HEK293 (cell line): Measurements from ENCODE around the gene DNAAF9.

ENCODE experiments used
- FEZF1 ChIP-seq: fragments of 450-650 bp; formaldehyde crosslinking; IDR thresholded peaks from 2 replicates; pipeline ENCODE4 v1.5.1; 2016; ENCODE audit warnings: missing biosample characterization, missing genetic modification characterization
- ZNF24 ChIP-seq: fragments of 450-650 bp; formaldehyde crosslinking; IDR thresholded peaks from 2 replicates; pipeline ENCODE4 v1.5.1; 2016; ENCODE audit warnings: missing biosample characterization, missing genetic modification characterization
- ZNF274 ChIP-seq, 2 experiments: fragments of 200-500 bp in 1 of 2; fragments of 450-650 bp in 1 of 2; sonication (Bioruptor generic) in 1 of 2; formaldehyde crosslinking in 1 of 2; IDR thresholded peaks; 2 replicates each; pipeline versions ENCODE4 v1.5.1 to v1.6.1; 2014 to 2016; ENCODE audit warnings: borderline replicate concordance in 1 of 2, inconsistent platforms in 1 of 2, low read length in 1 of 2, missing biosample characterization in 1 of 2, missing genetic modification characterization in 1 of 2
- ZNF311 ChIP-seq: fragments of 450-650 bp; formaldehyde crosslinking; IDR thresholded peaks from 2 replicates; pipeline ENCODE4 v1.5.1; 2017; ENCODE audit warnings: missing biosample characterization, missing genetic modification characterization, borderline replicate concordance
- ZNF335 ChIP-seq: fragments of 450-650 bp; formaldehyde crosslinking; conservative IDR thresholded peaks from 2 replicates; pipeline ENCODE4 v1.5.1; 2016; ENCODE audit warnings: missing biosample characterization, missing genetic modification characterization
- ZNF610 ChIP-seq: fragments of 450-650 bp; formaldehyde crosslinking; IDR thresholded peaks from 2 replicates; pipeline ENCODE4 v1.5.1; 2016; ENCODE audit warnings: missing biosample characterization, missing genetic modification characterization, borderline replicate concordance
- ZNF629 ChIP-seq: fragments of 450-650 bp; formaldehyde crosslinking; IDR thresholded peaks from 2 replicates; pipeline ENCODE4 v1.5.1; 2017; ENCODE audit warnings: missing biosample characterization, missing genetic modification characterization
- TF ChIP-seq, protein P1 (sequence below): fragments of 450-650 bp; formaldehyde crosslinking; IDR thresholded peaks from 2 replicates; pipeline ENCODE4 v1.5.1; 2016; ENCODE audit warnings: missing biosample characterization, missing genetic modification characterization

DNA sequence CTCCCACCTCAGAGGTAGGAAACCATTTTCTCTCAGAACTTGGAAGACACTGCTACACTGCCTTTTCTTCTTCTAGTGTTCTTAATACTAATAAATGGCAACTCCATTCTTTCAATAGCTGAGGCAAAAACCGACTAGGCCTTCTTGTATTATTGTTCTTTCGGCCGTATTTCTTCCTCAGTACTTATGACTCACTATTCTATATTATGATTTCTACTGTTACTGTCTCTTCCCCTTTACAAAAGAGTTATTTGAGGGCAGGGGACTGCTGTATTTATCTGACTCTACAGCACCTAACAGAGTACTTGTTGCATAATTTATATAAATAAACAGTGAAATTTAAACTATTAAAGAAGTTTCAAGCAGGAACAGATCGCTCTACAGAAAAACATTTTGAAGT lies 3.1 kb downstream of the DNAAF9 start:
- TF ChIP-seq FEZF1 (tag by site-specific recombination): no peak
- TF ChIP-seq, protein P1, sequence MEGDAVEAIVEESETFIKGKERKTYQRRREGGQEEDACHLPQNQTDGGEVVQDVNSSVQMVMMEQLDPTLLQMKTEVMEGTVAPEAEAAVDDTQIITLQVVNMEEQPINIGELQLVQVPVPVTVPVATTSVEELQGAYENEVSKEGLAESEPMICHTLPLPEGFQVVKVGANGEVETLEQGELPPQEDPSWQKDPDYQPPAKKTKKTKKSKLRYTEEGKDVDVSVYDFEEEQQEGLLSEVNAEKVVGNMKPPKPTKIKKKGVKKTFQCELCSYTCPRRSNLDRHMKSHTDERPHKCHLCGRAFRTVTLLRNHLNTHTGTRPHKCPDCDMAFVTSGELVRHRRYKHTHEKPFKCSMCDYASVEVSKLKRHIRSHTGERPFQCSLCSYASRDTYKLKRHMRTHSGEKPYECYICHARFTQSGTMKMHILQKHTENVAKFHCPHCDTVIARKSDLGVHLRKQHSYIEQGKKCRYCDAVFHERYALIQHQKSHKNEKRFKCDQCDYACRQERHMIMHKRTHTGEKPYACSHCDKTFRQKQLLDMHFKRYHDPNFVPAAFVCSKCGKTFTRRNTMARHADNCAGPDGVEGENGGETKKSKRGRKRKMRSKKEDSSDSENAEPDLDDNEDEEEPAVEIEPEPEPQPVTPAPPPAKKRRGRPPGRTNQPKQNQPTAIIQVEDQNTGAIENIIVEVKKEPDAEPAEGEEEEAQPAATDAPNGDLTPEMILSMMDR (tag by site-specific recombination): no peak
- TF ChIP-seq ZNF335 (tag by site-specific recombination): no peak
- no peak for TF ChIP-seq ZNF24 (tag by site-specific recombination)
- no peak for TF ChIP-seq ZNF629 (tag by site-specific recombination)
- TF ChIP-seq ZNF274 (IDR thresholded peaks at IDR 0.05; ENCODE audit: low read length): no peak
- no peak for TF ChIP-seq ZNF274 (tag by site-specific recombination; IDR thresholded peaks at IDR 0.05; ENCODE audit: borderline replicate concordance)
- TF ChIP-seq ZNF311: no peak
- no peak for TF ChIP-seq ZNF610
